Smooth muscle cell (in vitro differentiated cells): Measurements from ENCODE around the gene F2. TPM values are rescaled to one million over a fixed set of nuclear protein-coding genes. Genes with fewer than 3 reads are reported as not detected.

Experiments used
- DNase-seq: peaks from one replicate; lab custom pipeline; 2025; ENCODE audit not compliant: unreplicated experiment; lab: John Stamatoyannopoulos, UW
- H2AFZ ChIP-seq: fragments of 200-600 bp; sonication (generic); 2 replicates; pipeline ENCODE4 v1.6.0; 2016; ENCODE audit warnings: antibody characterized with exemption, low read depth, mild to moderate bottlenecking
- H3F3A ChIP-seq: fragments of 200-600 bp; sonication (generic); 2 replicates; pipeline ENCODE4 v1.6.0; 2017; ENCODE audit warnings: antibody characterized with exemption, low read depth
- H3K27ac ChIP-seq: fragments of 200-600 bp; sonication (generic); 2 replicates; pipeline ENCODE4 v1.5.1; 2016; ENCODE audit warnings: low read depth, mild to moderate bottlenecking
- H3K27me3 ChIP-seq: fragments of 200-600 bp; sonication (generic); 2 replicates; pipeline ENCODE4 v1.6.1; 2016; ENCODE audit warnings: low read depth, mild to moderate bottlenecking
- H3K36me3 ChIP-seq: fragments of 200-600 bp; sonication (generic); 2 replicates; pipeline ENCODE4 v1.5.1; 2016; ENCODE audit warnings: low read depth
- H3K4me1 ChIP-seq: fragments of 200-600 bp; sonication (generic); 2 replicates; pipeline ENCODE4 v1.5.1; 2016; ENCODE audit warnings: low read depth
- H3K4me2 ChIP-seq: fragments of 200-600 bp; sonication (generic); 2 replicates; pipeline ENCODE4 v1.6.0; 2016; ENCODE audit warnings: mild to moderate bottlenecking
- H3K4me3 ChIP-seq: fragments of 200-600 bp; sonication (generic); 2 replicates; pipeline ENCODE4 v1.5.1; 2016; ENCODE audit warnings: mild to moderate bottlenecking
- H3K79me2 ChIP-seq: fragments of 200-600 bp; sonication (generic); 2 replicates; pipeline ENCODE4 v1.6.0; 2016; ENCODE audit warnings: low read depth, mild to moderate bottlenecking
- H3K9ac ChIP-seq: fragments of 200-600 bp; sonication (generic); 2 replicates; pipeline ENCODE4 v1.6.0; 2016; ENCODE audit warnings: low read depth
- H3K9me3 ChIP-seq: fragments of 200-600 bp; sonication (generic); replicated peaks from 2 replicates; pipeline ENCODE4 v1.5.1; 2016; ENCODE audit warnings: low read depth
- H4K20me1 ChIP-seq: fragments of 200-600 bp; sonication (generic); 2 replicates; pipeline ENCODE4 v1.6.0; 2016; ENCODE audit warnings: low read depth
- WGBS: methylation state at CpG from one replicate; pipeline ENCODE4 v1.1.7; 2016; ENCODE audit warnings: low lambda C conversion rate; 5-methylcytosine and 5-hydroxymethylcytosine counted together
- polyA plus RNA-seq: library from polyadenylated mRNA; unstranded; fragments of >200 nt; fragmentation: Nextera tagmentation; extraction: Ambion mirVana; gene quantifications from 2 replicates; pipeline ENCODE4 v1.2.1, GENCODE V29; 2016
- total RNA-seq: library from RNA; depleted of rRNA; stranded (reverse); fragments of >200 nt; gene quantifications from 2 replicates; pipeline ENCODE4 v1.2.3, GENCODE V29; 2014
- TF ChIP-seq, protein P1 (sequence below): fragments of 200-600 bp; sonication (generic); IDR thresholded peaks from 2 replicates; pipeline ENCODE4 v1.5.1; 2017; ENCODE audit warnings: borderline replicate concordance, mild to moderate bottlenecking, antibody characterized with exemption; ENCODE audit not compliant: insufficient read depth, poor library complexity, severe bottlenecking

The F2 gene
- total and polyA plus RNA-seq, 2 experiments from 2014 or later: 0.21 to 0.27 TPM

- no peak for DNase-seq
- H2AFZ ChIP-seq: no peak overlapping the region
- no peaks in the 10 kb centered on the region for H3K36me3 ChIP-seq
- 93% methylated on average over 11 of the region's 11 CpGs for WGBS
- TF ChIP-seq, protein P1, sequence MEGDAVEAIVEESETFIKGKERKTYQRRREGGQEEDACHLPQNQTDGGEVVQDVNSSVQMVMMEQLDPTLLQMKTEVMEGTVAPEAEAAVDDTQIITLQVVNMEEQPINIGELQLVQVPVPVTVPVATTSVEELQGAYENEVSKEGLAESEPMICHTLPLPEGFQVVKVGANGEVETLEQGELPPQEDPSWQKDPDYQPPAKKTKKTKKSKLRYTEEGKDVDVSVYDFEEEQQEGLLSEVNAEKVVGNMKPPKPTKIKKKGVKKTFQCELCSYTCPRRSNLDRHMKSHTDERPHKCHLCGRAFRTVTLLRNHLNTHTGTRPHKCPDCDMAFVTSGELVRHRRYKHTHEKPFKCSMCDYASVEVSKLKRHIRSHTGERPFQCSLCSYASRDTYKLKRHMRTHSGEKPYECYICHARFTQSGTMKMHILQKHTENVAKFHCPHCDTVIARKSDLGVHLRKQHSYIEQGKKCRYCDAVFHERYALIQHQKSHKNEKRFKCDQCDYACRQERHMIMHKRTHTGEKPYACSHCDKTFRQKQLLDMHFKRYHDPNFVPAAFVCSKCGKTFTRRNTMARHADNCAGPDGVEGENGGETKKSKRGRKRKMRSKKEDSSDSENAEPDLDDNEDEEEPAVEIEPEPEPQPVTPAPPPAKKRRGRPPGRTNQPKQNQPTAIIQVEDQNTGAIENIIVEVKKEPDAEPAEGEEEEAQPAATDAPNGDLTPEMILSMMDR: no peak
- no peaks in the 10 kb centered on the region for H3K79me2 ChIP-seq
- no peaks in the 10 kb centered on the region for H4K20me1 ChIP-seq
- no peak overlapping the region for H3K27ac ChIP-seq
- H3K4me3 ChIP-seq: no peak overlapping the region
- peaks cover 4% of the 10 kb centered on the region for H3K4me1 ChIP-seq
- H3K4me2 ChIP-seq: no peak overlapping the region
- no peaks in the 10 kb centered on the region for H3K27me3 ChIP-seq
- H3F3A ChIP-seq: peaks cover 5% of the 10 kb centered on the region
- no peak overlapping the region for H3K9ac ChIP-seq
- H3K9me3 ChIP-seq: no peaks in the 10 kb centered on the region
These were observed 626 bp upstream of the F2 start for GRCh38 chr11:46718155-46719019.

GRCh38 chr11:46719543-46720218 is 668 bp downstream of the F2 start:
- H2AFZ ChIP-seq: no peak overlapping the region
- DNase-seq: no peak
- no peaks in the 10 kb centered on the region for H3K36me3 ChIP-seq
- peaks cover 5% of the 10 kb centered on the region for H3F3A ChIP-seq
- 96% methylated on average over 23 of the region's 25 CpGs for WGBS
- no peaks in the 10 kb centered on the region for H3K27me3 ChIP-seq
- no peaks in the 10 kb centered on the region for H4K20me1 ChIP-seq
- H3K4me1 ChIP-seq: peaks cover 2% of the 10 kb centered on the region
- no peak overlapping the region for H3K4me3 ChIP-seq
- TF ChIP-seq, protein P1: no peak
- H3K9me3 ChIP-seq: no peaks in the 10 kb centered on the region
- no peak overlapping the region for H3K4me2 ChIP-seq
- H3K27ac ChIP-seq: no peak overlapping the region
- no peak overlapping the region for H3K9ac ChIP-seq
- no peaks in the 10 kb centered on the region for H3K79me2 ChIP-seq

GRCh38 chr11:46721286-46721685 is 2.3 kb downstream of the F2 start:
- H2AFZ ChIP-seq: no peak overlapping the region
- H3K36me3 ChIP-seq: no peaks in the 10 kb centered on the region
- H3K4me3 ChIP-seq: no peak overlapping the region
- H3K79me2 ChIP-seq: no peaks in the 10 kb centered on the region
- no peak overlapping the region for H3K4me2 ChIP-seq
- TF ChIP-seq, protein P1: no peak
- no peak overlapping the region for H3K9ac ChIP-seq
- no peaks in the 10 kb centered on the region for H3F3A ChIP-seq
- DNase-seq: no peak
- no peaks in the 10 kb centered on the region for H3K9me3 ChIP-seq
- no peaks in the 10 kb centered on the region for H3K27me3 ChIP-seq
- H3K4me1 ChIP-seq: no peaks in the 10 kb centered on the region
- 90% methylated on average over 6 of the region's 6 CpGs for WGBS
- H4K20me1 ChIP-seq: no peaks in the 10 kb centered on the region
- no peak overlapping the region for H3K27ac ChIP-seq
